SK-N-SH treated with all-trans-retinoic acid at 6 μM for 48 hours (cell line): ENCODE results near the gene ZNF221.
A peak's percentile ranks its signal among the peaks of the same experiment; 100 is the strongest.

Experiments used
- ATAC-seq: fragments of 200-7000 bp; cut with Tn5 transposase; 3 replicates; pipeline ENCODE4 v1.9.1; 2020; ENCODE audit warnings: mild to moderate bottlenecking, moderate library complexity
- ARNTL ChIP-seq: fragments of 450-650 bp; formaldehyde crosslinking; IDR thresholded peaks from 2 replicates; pipeline ENCODE4 v1.5.0; 2020; ENCODE audit warnings: low read depth, mild to moderate bottlenecking, moderate library complexity, borderline replicate concordance
- BACH2 ChIP-seq: fragments of 250-450 bp; sonication (Bioruptor Pico); IDR thresholded peaks from 2 replicates; pipeline ENCODE4 v1.9.0; 2021; ENCODE audit warnings: mild to moderate bottlenecking, borderline replicate concordance
- CREB5 ChIP-seq: fragments of 250-450 bp; sonication (Bioruptor Pico); IDR thresholded peaks from 2 replicates; pipeline ENCODE4 v1.5.1; 2020; ENCODE audit warnings: low read depth, mild to moderate bottlenecking, moderate library complexity
- CSDC2 ChIP-seq: fragments of 250-450 bp; sonication (Bioruptor Pico); IDR thresholded peaks from 2 replicates; pipeline ENCODE4 v1.5.0; 2020; ENCODE audit warnings: mild to moderate bottlenecking, moderate library complexity
- CSRNP3 ChIP-seq: fragments of 250-450 bp; sonication (Bioruptor Pico); IDR thresholded peaks from 2 replicates; pipeline ENCODE4 v1.5.1; 2021; ENCODE audit warnings: mild to moderate bottlenecking, moderate library complexity
- ESRRG ChIP-seq: fragments of 250-450 bp; sonication (Bioruptor Pico); IDR thresholded peaks from 2 replicates; pipeline ENCODE4 v1.6.1; 2021; ENCODE audit warnings: mild to moderate bottlenecking
- GLIS3 ChIP-seq: fragments of 250-450 bp; sonication (Bioruptor Pico); IDR thresholded peaks from 2 replicates; pipeline ENCODE4 v1.5.0; 2020; ENCODE audit warnings: mild to moderate bottlenecking, moderate library complexity
- ISL1 ChIP-seq: fragments of 250-450 bp; sonication (Bioruptor Pico); IDR thresholded peaks from 2 replicates; pipeline ENCODE4 v2.1.2; 2022; ENCODE audit warnings: mild to moderate bottlenecking, moderate library complexity
- OSR1 ChIP-seq: fragments of 250-450 bp; sonication (Bioruptor Pico); IDR thresholded peaks from 2 replicates; pipeline ENCODE4 v1.8.0; 2022; ENCODE audit warnings: moderate library complexity, mild to moderate bottlenecking, inconsistent platforms
- PATZ1 ChIP-seq: fragments of 250-450 bp; sonication (Bioruptor Pico); IDR thresholded peaks from 2 replicates; pipeline ENCODE4 v1.8.0; 2020; ENCODE audit warnings: mild to moderate bottlenecking, moderate library complexity, borderline replicate concordance
- RARB ChIP-seq: fragments of 250-450 bp; sonication (Bioruptor Pico); IDR thresholded peaks from 2 replicates; pipeline ENCODE4 v1.8.0; 2021; ENCODE audit warnings: mild to moderate bottlenecking, moderate library complexity
- SNAI2 ChIP-seq: fragments of 250-450 bp; sonication (Bioruptor Pico); IDR thresholded peaks from 2 replicates; pipeline ENCODE4 v1.5.0; 2020; ENCODE audit warnings: mild to moderate bottlenecking, moderate library complexity
- TCF4 ChIP-seq: fragments of 250-450 bp; sonication (Bioruptor Pico); IDR thresholded peaks from 2 replicates; pipeline ENCODE4 v1.8.0; 2021; ENCODE audit warnings: mild to moderate bottlenecking, moderate library complexity, borderline replicate concordance
- ZC3H10 ChIP-seq: fragments of 250-450 bp; sonication (Bioruptor Pico); IDR thresholded peaks from 2 replicates; pipeline ENCODE4 v1.5.1; 2021; ENCODE audit warnings: mild to moderate bottlenecking, moderate library complexity
- ZFP3 ChIP-seq: fragments of 250-450 bp; sonication (Bioruptor Pico); IDR thresholded peaks from 2 replicates; pipeline ENCODE4 v1.5.0; 2020; ENCODE audit warnings: mild to moderate bottlenecking, moderate library complexity
- ZFP30 ChIP-seq: fragments of 450-650 bp; formaldehyde crosslinking; IDR thresholded peaks from 2 replicates; pipeline ENCODE4 v1.5.0; 2022; ENCODE audit warnings: mild to moderate bottlenecking, moderate library complexity
- ZNF70 ChIP-seq: fragments of 450-650 bp; formaldehyde crosslinking; IDR thresholded peaks from 2 replicates; pipeline ENCODE4 v1.5.0; 2020; ENCODE audit warnings: mild to moderate bottlenecking, moderate library complexity
- ZNF8 ChIP-seq: fragments of 450-650 bp; formaldehyde crosslinking; IDR thresholded peaks from 2 replicates; pipeline ENCODE4 v1.5.0; 2020; ENCODE audit warnings: mild to moderate bottlenecking, moderate library complexity
- TF ChIP-seq, protein P1 (sequence below): fragments of 250-450 bp; sonication (Bioruptor Pico); IDR thresholded peaks from 2 replicates; pipeline ENCODE4 v1.8.0; 2021; ENCODE audit warnings: low read depth, mild to moderate bottlenecking, moderate library complexity, borderline replicate concordance

ZNF221 gene

DNA sequence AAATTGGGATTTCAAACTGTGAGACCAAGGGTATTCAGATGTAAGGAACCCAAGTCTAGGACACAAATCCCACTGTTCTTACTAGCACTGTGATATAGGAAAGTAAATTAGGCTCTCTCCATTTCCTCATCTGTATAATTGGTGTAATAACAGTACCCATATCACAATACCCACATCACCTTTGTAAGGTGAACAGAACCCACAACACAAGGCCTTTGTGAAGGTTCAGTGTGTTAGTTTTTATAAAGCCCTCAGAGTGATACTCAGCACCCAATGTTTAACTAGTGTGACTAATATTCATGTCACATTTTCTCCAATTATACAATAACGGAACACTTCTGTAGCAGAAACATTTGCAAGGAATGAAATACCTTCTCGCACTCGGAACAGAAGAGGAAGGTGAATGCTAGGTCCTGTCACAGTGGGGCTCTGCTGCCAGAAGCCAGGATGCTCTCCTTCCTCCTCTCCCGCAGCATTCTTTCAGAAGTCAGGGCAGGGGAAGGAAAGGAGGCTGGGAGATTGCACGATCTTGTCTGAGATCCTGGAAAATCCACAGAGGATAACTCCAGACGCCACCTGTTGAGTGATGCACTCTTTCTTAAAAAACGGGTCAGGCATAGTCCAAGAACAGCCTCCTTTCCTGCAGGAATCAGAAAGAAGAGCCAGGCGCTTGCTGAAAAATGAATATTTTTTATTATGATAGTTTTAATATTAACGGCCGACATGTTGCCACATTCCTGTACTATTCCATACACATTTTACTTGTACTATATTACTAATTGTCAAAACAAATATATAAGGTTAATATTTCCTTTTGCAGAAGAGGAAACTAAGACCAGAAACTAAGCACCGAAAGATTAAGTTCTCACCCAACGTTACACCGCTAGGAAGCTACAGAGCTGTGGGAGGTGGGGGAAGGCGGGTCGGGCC is 16.7 kb upstream of the ZNF221 start:
- peak; percentile 32 for ATAC-seq
- no peak for TF ChIP-seq OSR1
- TF ChIP-seq, all 23 proteins: peak for 0

DNA sequence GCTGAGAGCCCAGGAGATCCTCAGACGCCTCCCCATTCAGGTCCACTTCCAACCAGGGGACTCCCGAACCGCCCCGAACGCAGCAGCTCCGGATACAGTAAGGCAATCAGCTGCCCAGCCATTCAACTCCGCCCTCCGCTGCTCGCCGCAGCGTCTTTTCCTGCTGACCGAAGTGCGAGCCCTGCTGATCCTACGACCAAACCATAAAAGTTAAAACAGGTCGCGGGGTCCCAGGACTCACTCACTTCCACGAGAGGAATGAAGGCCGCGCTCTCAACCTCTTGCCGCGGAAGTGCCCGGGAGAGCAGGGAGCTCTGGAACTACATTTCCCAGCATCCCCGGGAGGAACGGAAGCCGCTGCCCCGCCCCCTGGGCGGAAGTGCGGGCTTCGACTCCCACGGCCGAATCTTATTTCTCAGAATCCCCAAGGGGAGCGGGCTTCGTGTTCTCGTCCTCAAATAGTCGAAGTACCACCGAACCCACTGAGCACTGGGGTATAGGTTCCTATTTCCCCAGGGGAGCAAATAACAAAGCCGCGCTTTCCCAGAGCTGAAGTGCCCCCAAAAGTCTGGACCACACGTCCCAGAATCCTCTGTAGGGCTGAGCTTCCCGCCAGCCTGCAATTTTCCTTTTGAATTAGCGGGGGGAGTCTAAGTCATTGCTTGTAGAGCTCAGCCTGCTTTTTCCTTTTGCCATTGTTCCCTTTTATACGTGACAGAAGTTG is 15.9 kb upstream of the ZNF221 start, which contains the start of gene ZNF45:
TSS of gene ZNF45 (minus strand) at position 298 of the 724 bp plus-strand sequence. CDS start 13,097 bp downstream, outside the sequence.
- TF ChIP-seq ZFP3 (0 out of 2 replicates have a peak, but pooled peaks have one; percentile 24), PATZ1 (CRISPR knock-in tag) (0 out of 2 replicates have a peak, but pooled peaks have one; percentile 14), RARB (CRISPR knock-in tag) (no peak)
- ATAC-seq: peak; percentile 97

DNA sequence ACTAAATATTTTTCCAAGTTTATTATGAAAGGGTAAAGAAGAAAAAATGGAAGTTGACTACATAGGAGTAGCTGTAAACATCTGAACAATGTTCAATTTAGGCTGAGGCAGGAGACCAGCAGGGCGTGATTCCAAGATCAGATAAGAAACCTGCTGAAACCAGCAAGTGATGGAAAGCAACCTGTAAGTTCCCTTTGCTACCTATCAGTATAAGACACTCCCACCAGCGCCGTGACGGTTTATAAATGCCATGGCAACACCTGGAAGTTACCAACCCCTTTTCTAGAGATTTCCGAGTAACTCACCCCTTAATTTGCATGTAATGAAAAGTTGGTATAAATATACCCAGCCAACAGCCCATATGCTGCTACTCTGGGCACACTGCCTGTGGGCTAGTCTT is 14.8 kb upstream of the ZNF221 start:
- TF ChIP-seq BACH2 (CRISPR knock-in tag) (no peak), PATZ1 (CRISPR knock-in tag) (no peak), CREB5 (no peak), CSRNP3 (CRISPR knock-in tag) (no peak), ZC3H10 (CRISPR knock-in tag) (no peak), SNAI2 (CRISPR knock-in tag) (no peak), TCF4 (CRISPR knock-in tag) (no peak), GLIS3 (CRISPR knock-in tag) (no peak), RARB (CRISPR knock-in tag) (no peak)
- ATAC-seq: no peak

DNA sequence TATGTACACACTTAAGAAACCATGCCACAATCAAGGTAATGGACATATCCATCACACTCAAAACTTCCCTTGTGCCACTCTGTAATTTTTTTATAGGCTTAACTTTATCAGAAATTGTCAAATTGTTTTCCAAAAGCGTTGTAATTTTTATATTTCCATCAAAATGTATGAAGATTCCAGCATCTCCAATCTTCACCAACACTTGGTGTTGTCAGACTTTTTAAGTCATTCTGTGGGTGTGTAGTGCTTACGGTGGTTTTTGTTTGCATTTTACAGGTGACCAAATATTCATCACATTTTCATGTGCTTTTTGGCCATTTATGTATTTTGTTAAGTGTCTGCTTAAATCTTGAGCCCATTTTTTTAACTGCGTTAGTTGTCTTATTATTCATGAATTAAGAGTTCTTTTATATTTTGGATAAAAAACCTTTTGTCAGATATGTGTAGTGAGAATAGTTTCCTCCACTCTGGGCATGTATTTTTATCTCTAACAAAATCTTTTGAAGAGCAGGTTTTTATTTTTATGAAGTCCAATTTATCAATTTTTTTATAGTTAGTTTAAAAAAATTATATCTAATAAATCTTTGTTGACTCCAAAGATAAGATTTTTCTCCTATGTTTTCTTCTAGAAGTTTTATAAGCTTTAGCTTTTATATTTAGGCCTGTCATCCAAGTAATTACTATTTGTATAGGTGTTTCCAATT is 11.3 kb upstream of the ZNF221 start:
- ATAC-seq: no peak

More for the DNA sequence above, 11.3 kb upstream of the ZNF221 start:
- TF ChIP-seq ISL1 (CRISPR knock-in tag) (no peak), TCF4 (CRISPR knock-in tag) (no peak), ZNF70 (CRISPR knock-in tag) (no peak), ZFP30 (CRISPR knock-in tag) (no peak), ZNF8 (CRISPR knock-in tag) (no peak), CSRNP3 (CRISPR knock-in tag) (no peak), CREB5 (no peak), ZFP3 (no peak), CSDC2 (no peak), OSR1 (no peak), ARNTL (CRISPR knock-in tag) (no peak), ESRRG (CRISPR knock-in tag) (no peak), ZC3H10 (CRISPR knock-in tag) (no peak)
- TF ChIP-seq, protein P1, sequence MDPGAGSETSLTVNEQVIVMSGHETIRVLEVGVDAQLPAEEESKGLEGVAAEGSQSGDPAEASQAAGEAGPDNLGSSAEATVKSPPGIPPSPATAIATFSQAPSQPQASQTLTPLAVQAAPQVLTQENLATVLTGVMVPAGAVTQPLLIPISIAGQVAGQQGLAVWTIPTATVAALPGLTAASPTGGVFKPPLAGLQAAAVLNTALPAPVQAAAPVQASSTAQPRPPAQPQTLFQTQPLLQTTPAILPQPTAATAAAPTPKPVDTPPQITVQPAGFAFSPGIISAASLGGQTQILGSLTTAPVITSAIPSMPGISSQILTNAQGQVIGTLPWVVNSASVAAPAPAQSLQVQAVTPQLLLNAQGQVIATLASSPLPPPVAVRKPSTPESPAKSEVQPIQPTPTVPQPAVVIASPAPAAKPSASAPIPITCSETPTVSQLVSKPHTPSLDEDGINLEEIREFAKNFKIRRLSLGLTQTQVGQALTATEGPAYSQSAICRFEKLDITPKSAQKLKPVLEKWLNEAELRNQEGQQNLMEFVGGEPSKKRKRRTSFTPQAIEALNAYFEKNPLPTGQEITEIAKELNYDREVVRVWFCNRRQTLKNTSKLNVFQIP (CRISPR knock-in tag): no peak
- TF ChIP-seq, all 23 proteins: peak for 0
